Osteoblast (primary cell): ENCODE measurements around the gene ZNF217. TPM values are rescaled to one million over a fixed set of nuclear protein-coding genes. Genes with fewer than 3 reads are reported as not detected.
"Not testable (repeated sequence)": the region's sequence is repeated elsewhere in the genome, so short reads cannot be mapped to it uniquely, and the experiment has no call there.

ENCODE experiments used
- DNase-seq: peaks from one replicate; pipeline ENCODE4 v3.0.0; 2011; ENCODE audit warnings: low spot score, mixed read lengths; ENCODE audit not compliant: insufficient read length; ENCODE audit errors: missing footprints
- H2AFZ ChIP-seq: 2 replicates; pipeline ENCODE4 v1.6.0; 2011; ENCODE audit warnings: mild to moderate bottlenecking, low read length
- H3K27ac ChIP-seq: 2 replicates; pipeline ENCODE4 v1.5.1; 2011; ENCODE audit warnings: mild to moderate bottlenecking, low read depth, low read length, moderate library complexity
- H3K27me3 ChIP-seq: 2 replicates; pipeline ENCODE4 v1.6.0; 2012; ENCODE audit warnings: mild to moderate bottlenecking, control low read depth, inconsistent platforms, low read length, moderate library complexity; ENCODE audit not compliant: insufficient read depth
- H3K36me3 ChIP-seq: 2 replicates; pipeline ENCODE4 v1.5.1; 2011; ENCODE audit warnings: mild to moderate bottlenecking, low read length, control low read depth, moderate library complexity; ENCODE audit not compliant: insufficient read depth
- H3K4me1 ChIP-seq: 2 replicates; pipeline ENCODE4 v1.5.1; 2011; ENCODE audit warnings: mild to moderate bottlenecking, low read length, control low read depth, moderate library complexity; ENCODE audit not compliant: insufficient read depth
- H3K4me2 ChIP-seq: 2 replicates; pipeline ENCODE4 v1.6.0; 2011; ENCODE audit warnings: mild to moderate bottlenecking, low read length; ENCODE audit not compliant: insufficient read depth
- H3K4me3 ChIP-seq: fragments of 200-600 bp; sonication (generic); 3 replicates; pipeline ENCODE4 v1.5.1; 2012; ENCODE audit warnings: mild to moderate bottlenecking, low read length, inconsistent platforms; ENCODE audit not compliant: insufficient read depth
- H3K79me2 ChIP-seq: 2 replicates; pipeline ENCODE4 v1.6.0; 2012; ENCODE audit warnings: mild to moderate bottlenecking, low read length, control low read depth, inconsistent platforms; ENCODE audit not compliant: insufficient read depth
- H3K9me3 ChIP-seq: 2 replicates; pipeline ENCODE4 v1.5.1; 2011; ENCODE audit warnings: low read depth, low read length, control low read depth
- H4K20me1 ChIP-seq: 2 replicates; pipeline ENCODE4 v1.6.0; 2012; ENCODE audit warnings: mild to moderate bottlenecking, low read length, control low read depth; ENCODE audit not compliant: insufficient read depth
- CTCF ChIP-seq: IDR thresholded peaks from 2 replicates; pipeline ENCODE4 v1.5.1; 2011; ENCODE audit warnings: mild to moderate bottlenecking, low read depth, low read length, moderate library complexity; ENCODE audit errors: extremely low read depth
- total RNA-seq: library from RNA; depleted of rRNA; stranded (reverse); fragments of >200 nt; gene quantifications from 2 replicates; pipeline ENCODE4 v1.2.3, GENCODE V29; 2012

ZNF217 gene
- total RNA-seq, 1 donor: 26.4 TPM

GRCh38 chr20:53569606-53570307 is 23.9 kb downstream of the ZNF217 start:
- DNase-seq: peak; percentile 57
- Histone ChIP-seq H3K9me3 (no peaks in the 10 kb centered on the region), H3K27ac (no peak overlapping the region), H4K20me1 (peaks cover 22% of the 10 kb centered on the region), H3K4me1 (no peaks in the 10 kb centered on the region), H3K27me3 (no peaks in the 10 kb centered on the region), H2AFZ (no peak overlapping the region), H3K4me2 (no peak overlapping the region), H3K4me3 (no peak overlapping the region), H3K79me2 (peaks cover 73% of the 10 kb centered on the region), H3K36me3 (peaks cover 90% of the 10 kb centered on the region)
- no peak for TF ChIP-seq CTCF

- Histone ChIP-seq H3K4me2 (no peak overlapping the region), H3K79me2 (peaks cover 65% of the 10 kb centered on the region), H3K27ac (no peak overlapping the region), H4K20me1 (peaks cover 18% of the 10 kb centered on the region), H3K27me3 (no peaks in the 10 kb centered on the region), H3K36me3 (peaks cover 84% of the 10 kb centered on the region), H3K4me1 (no peaks in the 10 kb centered on the region), H3K9me3 (no peaks in the 10 kb centered on the region), H3K4me3 (no peak overlapping the region), H2AFZ (no peak overlapping the region)
- TF ChIP-seq CTCF: no peak
- no peak for DNase-seq
Observed at GRCh38 chr20:53569005-53569404, 24.6 kb downstream of the ZNF217 start.

- no peak overlapping the region for H3K27ac ChIP-seq
- H3K79me2 ChIP-seq: peaks cover 59% of the 10 kb centered on the region
- no peak overlapping the region for H2AFZ ChIP-seq
- DNase-seq: no peak
- TF ChIP-seq CTCF: no peak
- H3K9me3 ChIP-seq: no peaks in the 10 kb centered on the region
- H3K4me3 ChIP-seq: no peak overlapping the region
- H3K36me3 ChIP-seq: peaks cover 77% of the 10 kb centered on the region
- no peak overlapping the region for H3K4me2 ChIP-seq
- H4K20me1 ChIP-seq: peaks cover 18% of the 10 kb centered on the region
- H3K4me1 ChIP-seq: no peaks in the 10 kb centered on the region
- no peaks in the 10 kb centered on the region for H3K27me3 ChIP-seq
Observed at GRCh38 chr20:53568351-53568750, 25.3 kb downstream of the ZNF217 start.

- Histone ChIP-seq H4K20me1 (peaks cover 14% of the 10 kb centered on the region), H2AFZ (no peak overlapping the region), H3K9me3 (no peaks in the 10 kb centered on the region), H3K4me2 (no peak overlapping the region), H3K4me1 (no peaks in the 10 kb centered on the region), H3K4me3 (no peak overlapping the region), H3K79me2 (peaks cover 50% of the 10 kb centered on the region), H3K27me3 (no peaks in the 10 kb centered on the region), H3K36me3 (peaks cover 73% of the 10 kb centered on the region), H3K27ac (no peak overlapping the region)
- no peak for DNase-seq
- TF ChIP-seq CTCF: no peak
Observed at GRCh38 chr20:53567379-53567917, 26.2 kb downstream of the ZNF217 start.

GRCh38 chr20:53566623-53567022 is 27.0 kb downstream of the ZNF217 start:
- H2AFZ ChIP-seq, H3K4me2 ChIP-seq, H3K9me3 ChIP-seq, H3K27me3 ChIP-seq, H3K27ac ChIP-seq, H3K4me3 ChIP-seq, DNase-seq, H3K4me1 ChIP-seq: not testable (repeated sequence)
- Histone ChIP-seq H4K20me1 (peaks cover 14% of the 10 kb centered on the region), H3K79me2 (peaks cover 42% of the 10 kb centered on the region), H3K36me3 (peaks cover 65% of the 10 kb centered on the region)
